ENCODE measurements around the gene TTI1.
"Not testable (repeated sequence)": the region's sequence is repeated elsewhere in the genome, so short reads cannot be mapped to it uniquely, and the experiment has no call there.

TTI1 gene

GRCh38 chr20:37963483-37963882 is 69.8 kb downstream of the TTI1 start:
- not testable (repeated sequence) for DNase-seq (ENCODE audit: low spot score)

GRCh38 chr20:37961066-37961465 is 72.2 kb downstream of the TTI1 start:
- no peak for DNase-seq (ENCODE audit: low spot score)

- no peak for DNase-seq (ENCODE audit: low spot score)
These were observed 74.3 kb downstream of the TTI1 start for GRCh38 chr20:37958856-37959520.

- DNase-seq (ENCODE audit: low spot score): no peak
These were observed 77.1 kb downstream of the TTI1 start for GRCh38 chr20:37956107-37956585.

GRCh38 chr20:37955511-37955910 is 77.7 kb downstream of the TTI1 start:
- DNase-seq (ENCODE audit: low spot score): peak; percentile 22

- peak; percentile 14 for DNase-seq (ENCODE audit: low spot score)
These were observed 78.6 kb downstream of the TTI1 start for GRCh38 chr20:37954626-37955025.

- DNase-seq (ENCODE audit: low spot score): no peak
These were observed 79.1 kb downstream of the TTI1 start for GRCh38 chr20:37954190-37954589.

GRCh38 chr20:37948956-37949355 is 84.3 kb downstream of the TTI1 start:
- DNase-seq (ENCODE audit: low spot score): no peak

- DNase-seq (ENCODE audit: low spot score): no peak
These were observed 85.3 kb downstream of the TTI1 start for GRCh38 chr20:37947943-37948342.

GRCh38 chr20:37946946-37947345 is 86.3 kb downstream of the TTI1 start:
- DNase-seq (ENCODE audit: low spot score): peak; percentile 28

GRCh38 chr20:37945091-37945547 is 88.1 kb downstream of the TTI1 start:
- DNase-seq (ENCODE audit: low spot score): peak; percentile 59

GRCh38 chr20:37944456-37944981 is 88.7 kb downstream of the TTI1 start:
- DNase-seq (ENCODE audit: low spot score): peak; percentile 50

- DNase-seq (ENCODE audit: low spot score): peak; percentile 48
These were observed 89.5 kb downstream of the TTI1 start for GRCh38 chr20:37943501-37944455.

- DNase-seq (ENCODE audit: low spot score): peak; percentile 2
These were observed 90.2 kb downstream of the TTI1 start for GRCh38 chr20:37943033-37943432.

GRCh38 chr20:37941992-37942391 is 91.3 kb downstream of the TTI1 start:
- DNase-seq (ENCODE audit: low spot score): peak; percentile 22

GRCh38 chr20:37941332-37941731 is 91.9 kb downstream of the TTI1 start:
- DNase-seq (ENCODE audit: low spot score): peak; percentile 49

- DNase-seq (ENCODE audit: low spot score): peak; percentile 4
These were observed 92.4 kb downstream of the TTI1 start for GRCh38 chr20:37940858-37941257.

- DNase-seq (ENCODE audit: low spot score): peak; percentile 59
These were observed 93.3 kb downstream of the TTI1 start for GRCh38 chr20:37939701-37940560.

- DNase-seq (ENCODE audit: low spot score): peak; percentile 12
These were observed 94.3 kb downstream of the TTI1 start for GRCh38 chr20:37938954-37939353.

- DNase-seq (ENCODE audit: low spot score): no peak
These were observed 95.0 kb downstream of the TTI1 start for GRCh38 chr20:37938181-37938750.

- no peak for DNase-seq (ENCODE audit: low spot score)
These were observed 95.6 kb downstream of the TTI1 start for GRCh38 chr20:37937686-37938085.
